Testis (tissue), 3 donors: ENCODE measurements around the gene ESRRB. TPM values are rescaled to one million over a fixed set of nuclear protein-coding genes. Genes with fewer than 3 reads are reported as not detected.

ENCODE experiments used
- DNase-seq: peaks from one replicate; pipeline ENCODE4 v3.0.0-alpha.2; 2019
- H3K27ac ChIP-seq, 2 donors: fragments of 200-600 bp; sonication (generic); one replicate each; pipeline ENCODE4 v1.5.1; 2019
- H3K27me3 ChIP-seq: fragments of 200-600 bp; sonication (generic); one replicate; pipeline ENCODE4 v1.5.1; 2019
- H3K36me3 ChIP-seq: fragments of 200-600 bp; sonication (generic); one replicate; pipeline ENCODE4 v1.5.1; 2017; ENCODE audit warnings: low read depth; ENCODE audit errors: missing control alignments
- H3K4me1 ChIP-seq: fragments of 200-600 bp; sonication (generic); one replicate; pipeline ENCODE4 v1.5.1; 2019
- H3K4me3 ChIP-seq, 2 donors: fragments of 200-600 bp; sonication (generic); one replicate each; pipeline ENCODE4 v1.5.1; 2017 to 2019
- H3K9me3 ChIP-seq: fragments of 200-600 bp; sonication (generic); one replicate; pipeline ENCODE4 v1.5.1; 2017
- POLR2A ChIP-seq: fragments of 450-650 bp; IDR thresholded peaks from one replicate; pipeline ENCODE4 v1.6.1; 2017; ENCODE audit warnings: antibody characterized with exemption, mild to moderate bottlenecking, moderate library complexity
- WGBS, 2 donors: methylation state at CpG; one replicate each; pipeline ENCODE4 v1.1.5; 2018; 5-methylcytosine and 5-hydroxymethylcytosine counted together
- intact Hi-C: fragments of 100-400 bp; cut with DNase I; formaldehyde crosslinking; loops from one replicate; pipeline ENCODE4 v1.15.1; 2023; ENCODE audit warnings: low total_unique reads
- polyA plus RNA-seq: library from polyadenylated mRNA; stranded (reverse); fragments of 350-450 nt; fragmentation: Illumina TruSeq; extraction: RNeasy Lipid Tissue Mini Kit (QIAGEN cat#74804); gene quantifications from one replicate; pipeline ENCODE4 v1.2.3, GENCODE V29; 2014; ENCODE audit warnings: low read depth, low replicate concordance; ENCODE audit not compliant: insufficient read depth
- total RNA-seq, 2 donors: library from RNA; depleted of rRNA; stranded (reverse); fragments of >200 nt; gene quantifications; one replicate each; pipeline ENCODE4 v1.2.3, GENCODE V29; 2016
- TF ChIP-seq, protein P1 (sequence below), 3 experiments: fragments of 450-650 bp in 2 of 3; fragments of 200-600 bp in 1 of 3; sonication (generic) in 1 of 3; IDR thresholded peaks; one replicate each; pipeline ENCODE4 v1.5.1; 2016 to 2019; ENCODE audit warnings: antibody characterized with exemption in 3 of 3, mild to moderate bottlenecking in 2 of 3, moderate library complexity in 1 of 3

Gene ESRRB
- total and polyA plus RNA-seq, 3 donors from 2014 or later: 2.5 to 3.3 (median 2.8) TPM

DNA sequence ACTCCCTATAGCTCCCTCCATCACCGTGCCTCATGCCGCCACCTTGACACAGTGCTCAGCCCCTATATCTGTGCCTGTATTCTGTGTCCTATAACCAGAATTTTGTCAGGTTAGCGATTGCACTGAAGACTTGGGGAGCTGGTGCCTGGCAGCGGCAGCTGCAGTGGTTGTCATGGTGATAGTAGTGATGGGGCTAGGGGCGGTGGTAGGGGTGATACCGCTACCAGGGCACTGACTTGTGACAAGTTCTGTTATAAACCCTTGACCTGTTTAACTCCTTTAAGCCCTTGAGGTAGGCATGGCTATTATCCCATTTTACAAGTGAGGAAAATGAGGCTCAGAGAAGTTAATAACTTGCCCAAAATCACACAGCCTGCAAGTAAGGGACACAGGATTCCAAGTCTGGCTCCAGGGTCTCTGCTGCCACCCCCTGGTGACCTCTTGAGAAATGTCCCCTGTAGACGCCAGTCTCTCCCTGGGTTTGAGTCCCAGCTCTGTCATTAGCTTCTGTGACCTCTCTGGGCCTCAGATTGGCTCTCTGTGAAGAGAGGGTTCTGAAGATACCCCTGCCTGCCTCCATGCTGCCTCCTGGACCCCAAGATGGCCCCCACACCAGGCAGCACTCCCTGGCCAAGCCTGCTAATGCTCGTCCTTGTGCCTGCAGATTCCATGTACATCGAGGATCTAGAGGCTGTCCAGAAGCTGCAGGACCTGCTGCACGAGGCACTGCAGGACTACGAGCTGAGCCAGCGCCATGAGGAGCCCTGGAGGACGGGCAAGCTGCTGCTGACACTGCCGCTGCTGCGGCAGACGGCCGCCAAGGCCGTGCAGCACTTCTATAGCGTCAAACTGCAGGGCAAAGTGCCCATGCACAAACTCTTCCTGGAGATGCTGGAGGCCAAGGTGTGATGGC lies 121.9 kb downstream of the ESRRB start:
- intact Hi-C loops: no loop called here
- H3K36me3 ChIP-seq: no peaks in the 10 kb centered on the region
- no peaks in the 10 kb centered on the region for H3K27me3 ChIP-seq
- no peak overlapping the region for H3K27ac ChIP-seq
- no peaks in the 10 kb centered on the region for H3K9me3 ChIP-seq
- WGBS, 2 donors: 87 to 88% methylated on average over 11 to 19 of the region's 19 CpGs
- no peak for DNase-seq
- H3K4me1 ChIP-seq: no peaks in the 10 kb centered on the region
- no peak for TF ChIP-seq POLR2A
- TF ChIP-seq, protein P1, sequence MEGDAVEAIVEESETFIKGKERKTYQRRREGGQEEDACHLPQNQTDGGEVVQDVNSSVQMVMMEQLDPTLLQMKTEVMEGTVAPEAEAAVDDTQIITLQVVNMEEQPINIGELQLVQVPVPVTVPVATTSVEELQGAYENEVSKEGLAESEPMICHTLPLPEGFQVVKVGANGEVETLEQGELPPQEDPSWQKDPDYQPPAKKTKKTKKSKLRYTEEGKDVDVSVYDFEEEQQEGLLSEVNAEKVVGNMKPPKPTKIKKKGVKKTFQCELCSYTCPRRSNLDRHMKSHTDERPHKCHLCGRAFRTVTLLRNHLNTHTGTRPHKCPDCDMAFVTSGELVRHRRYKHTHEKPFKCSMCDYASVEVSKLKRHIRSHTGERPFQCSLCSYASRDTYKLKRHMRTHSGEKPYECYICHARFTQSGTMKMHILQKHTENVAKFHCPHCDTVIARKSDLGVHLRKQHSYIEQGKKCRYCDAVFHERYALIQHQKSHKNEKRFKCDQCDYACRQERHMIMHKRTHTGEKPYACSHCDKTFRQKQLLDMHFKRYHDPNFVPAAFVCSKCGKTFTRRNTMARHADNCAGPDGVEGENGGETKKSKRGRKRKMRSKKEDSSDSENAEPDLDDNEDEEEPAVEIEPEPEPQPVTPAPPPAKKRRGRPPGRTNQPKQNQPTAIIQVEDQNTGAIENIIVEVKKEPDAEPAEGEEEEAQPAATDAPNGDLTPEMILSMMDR (IDR thresholded peaks at IDR 0.05): no peak
- no peak overlapping the region for H3K4me3 ChIP-seq

DNA sequence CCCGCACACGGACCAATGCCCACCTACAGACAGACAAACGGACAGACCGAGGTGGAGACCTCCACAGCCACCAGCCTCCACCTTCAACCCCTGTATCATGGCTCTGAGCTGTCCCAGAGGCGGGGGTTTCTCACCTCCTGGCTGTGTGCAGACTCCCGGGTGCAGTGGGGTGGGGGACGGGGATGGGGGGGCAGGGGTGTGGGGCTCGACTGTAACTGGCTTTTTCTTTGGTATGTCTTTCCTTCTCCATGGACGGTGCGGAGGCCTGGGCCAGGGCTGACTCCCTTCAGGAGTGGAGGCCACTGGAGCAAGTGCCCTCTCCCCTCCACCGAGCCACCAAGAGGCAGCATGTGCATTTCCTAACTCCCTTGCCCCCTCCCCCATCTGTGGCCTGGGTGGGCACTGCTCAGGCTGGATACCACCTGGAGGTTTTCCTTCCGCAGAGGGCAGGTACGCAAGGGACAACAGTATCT lies 122.6 kb downstream of the ESRRB start:
- no peak for TF ChIP-seq POLR2A
- TF ChIP-seq, protein P1 (IDR thresholded peaks at IDR 0.05): no peak
- WGBS, 2 donors: 85 to 91% methylated on average over 4 to 13 of the region's 13 CpGs
- Histone ChIP-seq H3K36me3 (no peaks in the 10 kb centered on the region), H3K27ac (no peak overlapping the region), H3K4me3 (no peak overlapping the region), H3K4me1 (no peaks in the 10 kb centered on the region), H3K27me3 (no peaks in the 10 kb centered on the region), H3K9me3 (no peaks in the 10 kb centered on the region)
- no peak for DNase-seq
- intact Hi-C loops: no loop called here

DNA sequence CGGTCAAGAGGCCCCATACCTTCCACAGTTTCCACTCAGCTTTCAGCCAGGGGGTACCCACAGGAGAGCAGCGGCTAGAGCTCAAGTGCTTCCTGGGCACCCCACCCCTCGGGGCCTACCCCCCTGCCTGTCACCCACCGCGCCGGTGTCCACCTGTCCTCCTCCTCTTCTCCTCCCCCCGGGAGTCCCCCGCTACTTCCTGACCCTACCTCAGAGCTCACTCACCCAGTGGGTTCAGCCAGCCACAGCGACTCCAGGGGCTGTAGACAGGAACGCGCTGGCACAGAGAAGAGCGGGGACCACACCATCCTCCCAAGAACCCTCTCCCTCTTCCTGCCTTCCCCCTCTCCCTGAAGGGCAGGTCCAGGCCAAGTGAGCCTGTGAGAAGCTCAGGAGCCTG lies 123.0 kb downstream of the ESRRB start:
- WGBS, 2 donors: 91 to 94% methylated on average over 11 to 12 of the region's 12 CpGs
- no peaks in the 10 kb centered on the region for H3K9me3 ChIP-seq
- no peak overlapping the region for H3K4me3 ChIP-seq
- H3K27ac ChIP-seq: no peak overlapping the region
- H3K36me3 ChIP-seq: no peaks in the 10 kb centered on the region
- intact Hi-C loops: no loop called here
- DNase-seq: no peak
- TF ChIP-seq POLR2A: no peak
- TF ChIP-seq, protein P1 (IDR thresholded peaks at IDR 0.05): no peak
- H3K4me1 ChIP-seq: no peaks in the 10 kb centered on the region
- H3K27me3 ChIP-seq: no peaks in the 10 kb centered on the region

DNA sequence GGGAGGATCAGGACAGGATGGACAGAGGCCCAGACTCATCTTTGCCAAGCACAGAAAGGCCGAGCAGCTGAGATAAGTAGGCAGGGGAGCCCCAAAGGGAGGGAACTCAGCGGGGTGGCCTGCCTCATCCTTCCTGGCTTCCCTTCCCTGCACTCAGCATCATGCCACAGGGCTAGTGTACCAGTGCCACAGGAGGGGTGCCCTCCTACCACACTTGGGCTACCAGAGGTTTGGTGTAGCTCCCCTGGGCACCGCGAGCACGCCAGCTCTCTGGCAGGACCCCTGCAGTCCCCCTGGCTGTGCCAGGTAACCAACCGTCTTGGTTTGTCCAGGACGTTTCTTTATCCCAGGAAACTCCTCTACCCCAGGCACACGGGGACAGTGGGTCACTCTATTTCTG lies 123.5 kb downstream of the ESRRB start:
- Histone ChIP-seq H3K27ac (no peak overlapping the region), H3K27me3 (no peaks in the 10 kb centered on the region), H3K4me1 (no peaks in the 10 kb centered on the region), H3K36me3 (no peaks in the 10 kb centered on the region), H3K4me3 (no peak overlapping the region), H3K9me3 (no peaks in the 10 kb centered on the region)
- WGBS, 2 donors: 70 to 80% methylated on average over 4 to 8 of the region's 8 CpGs
- no peak for DNase-seq
- no peak for TF ChIP-seq POLR2A
- TF ChIP-seq, protein P1 (IDR thresholded peaks at IDR 0.05): no peak
- intact Hi-C loops: no loop called here
